RWPE1 (cell line): ENCODE data around the gene PLCB1.

ENCODE experiments used
- CTCF ChIA-PET: fragments of 350-600 bp; sonication (Branson Sonifier 250); formaldehyde crosslinking; extraction: SDS; loops from one replicate; lab custom pipeline; 2021; lab: Yijun Ruan, JAX
- POLR2A ChIA-PET: fragments of 400-600 bp; formaldehyde crosslinking; extraction: SDS; loops from one replicate; lab custom pipeline; 2020; ENCODE audit warnings: antibody characterized with exemption; ENCODE audit not compliant: low non-redundant PET; lab: Yijun Ruan, JAX
- DNase-seq: peaks from one replicate; pipeline ENCODE4 v3.0.0; 2012; ENCODE audit warnings: low spot score
- H3K27ac ChIP-seq: fragments of 450-650 bp; 2 replicates; pipeline ENCODE4 v1.5.1; 2017
- CTCF ChIP-seq: fragments of 450-650 bp; conservative IDR thresholded peaks from 2 replicates; pipeline ENCODE4 v1.5.1; 2017; ENCODE audit warnings: low read depth, mild to moderate bottlenecking

PLCB1 gene

GRCh38 chr20:8128291-8129060 lies 3.6 kb upstream of the PLCB1 start:
- ChIA-PET POLR2A (no interaction called here), CTCF (interaction anchor here (0.5 to 5.1 kb wide), 3 partner anchors 139 to 593 kb away, joined by 3 to 42 read pairs (median 5); no protein-coding TSS in a partner anchor)
- no peak for TF ChIP-seq CTCF
- no peak for DNase-seq
- H3K27ac ChIP-seq, result no peak overlapping the region

GRCh38 chr20:8129211-8129976 lies 2.7 kb upstream of the PLCB1 start:
- H3K27ac ChIP-seq, result no peak overlapping the region
- CTCF ChIA-PET, result interaction anchor here (5.1 kb wide), 1 partner anchor 592 kb away, joined by 42 read pairs; no protein-coding TSS in a partner anchor
- no peak for TF ChIP-seq CTCF
- POLR2A ChIA-PET, result no interaction called here
- no peak for DNase-seq

GRCh38 chr20:8130840-8131526 lies 1.1 kb upstream of the PLCB1 start:
- ChIA-PET POLR2A (no interaction called here), CTCF (interaction anchor here (0.5 to 5.1 kb wide), 8 partner anchors 8 to 1271 kb away, joined by 3 to 42 read pairs (median 3); no protein-coding TSS in a partner anchor)
- TF ChIP-seq CTCF, result no peak
- no peak for DNase-seq
- H3K27ac ChIP-seq, result no peak overlapping the region

- ChIA-PET CTCF (interaction anchor here (1.1 to 5.1 kb wide), 2 partner anchors 11 to 589 kb away, joined by 3 to 42 read pairs; no protein-coding TSS in a partner anchor), POLR2A (no interaction called here)
- no peak for TF ChIP-seq CTCF
- no peak for DNase-seq
- H3K27ac ChIP-seq, result peak overlapping the region; percentile 66
Measured at GRCh38 chr20:8132484-8133309, 631 bp downstream of the PLCB1 start.

- ChIA-PET POLR2A (no interaction called here), CTCF (interaction anchor here (1.1 kb wide), 1 partner anchor 12 kb away, joined by 3 read pairs; no protein-coding TSS in a partner anchor)
- TF ChIP-seq CTCF, result no peak
- no peak for DNase-seq
- no peak overlapping the region for H3K27ac ChIP-seq
Measured at GRCh38 chr20:8133310-8133768, 1.3 kb downstream of the PLCB1 start.
